Effector memory CD4-positive, alpha-beta T cell (primary cell): ENCODE results near the gene RCAN1.

Experiments
- DNase-seq, 3 donors: peaks; one replicate each; pipeline ENCODE4 v3.0.0-alpha.2; 2020
- H3K27ac ChIP-seq: 2 replicates; pipeline ENCODE4 v1.7.0; 2013; ENCODE audit warnings: mild to moderate bottlenecking, low read length, moderate library complexity; ENCODE audit not compliant: insufficient read depth, poor library complexity, severe bottlenecking
- H3K27me3 ChIP-seq: replicated peaks from 2 replicates; pipeline ENCODE4 v1.7.0; 2013; ENCODE audit warnings: mild to moderate bottlenecking, low read length; ENCODE audit not compliant: insufficient read depth, control insufficient read depth, poor library complexity, severe bottlenecking
- H3K36me3 ChIP-seq: 2 replicates; pipeline ENCODE4 v1.7.0; 2013; ENCODE audit warnings: mild to moderate bottlenecking, low read length, moderate library complexity; ENCODE audit not compliant: control insufficient read depth, insufficient read depth
- H3K4me1 ChIP-seq: 2 replicates; pipeline ENCODE4 v1.7.0; 2013; ENCODE audit warnings: low read length, mild to moderate bottlenecking; ENCODE audit not compliant: control insufficient read depth, insufficient read depth, poor library complexity, severe bottlenecking
- H3K4me3 ChIP-seq: 2 replicates; pipeline ENCODE4 v1.7.0; 2013; ENCODE audit warnings: low read length, low read depth, mild to moderate bottlenecking; ENCODE audit not compliant: insufficient read depth, poor library complexity, severe bottlenecking
- H3K9me3 ChIP-seq: 2 replicates; pipeline ENCODE4 v1.7.0; 2013; ENCODE audit warnings: mild to moderate bottlenecking, low read length, moderate library complexity; ENCODE audit not compliant: control insufficient read depth

RCAN1 gene

DNA sequence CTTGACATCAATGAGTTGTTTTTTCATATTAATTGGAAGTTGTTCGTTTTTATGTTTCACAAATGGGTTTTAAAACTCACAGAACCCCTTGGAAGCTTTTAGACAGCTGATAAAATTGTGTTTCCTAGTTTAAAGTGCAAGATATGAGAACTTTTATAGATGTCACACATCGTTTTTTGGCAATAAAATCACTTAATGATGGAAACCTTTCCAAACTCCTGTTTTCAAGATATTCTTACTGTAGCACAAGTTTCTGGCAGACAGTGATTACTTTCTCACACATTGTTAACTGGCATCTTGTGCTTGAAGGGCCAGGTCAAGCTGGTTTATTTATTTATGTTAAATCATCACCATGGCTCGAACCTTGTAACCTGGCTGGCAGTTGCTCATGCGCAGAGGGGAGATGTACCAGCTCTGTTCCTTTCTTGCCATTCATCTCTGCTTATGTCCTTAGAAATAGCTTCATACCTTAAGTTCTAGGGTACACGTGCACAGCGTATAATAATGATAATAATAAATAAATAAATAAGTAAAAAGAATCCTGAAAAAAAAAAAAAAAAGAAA, 10.2 kb upstream of the RCAN1 start:
- Histone ChIP-seq H3K4me1 (no peaks in the 10 kb centered on the region), H3K36me3 (no peaks in the 10 kb centered on the region), H3K4me3 (no peak overlapping the region), H3K27ac (no peak overlapping the region), H3K27me3 (no peaks in the 10 kb centered on the region), H3K9me3 (no peaks in the 10 kb centered on the region)
- DNase-seq, result no peak

DNA sequence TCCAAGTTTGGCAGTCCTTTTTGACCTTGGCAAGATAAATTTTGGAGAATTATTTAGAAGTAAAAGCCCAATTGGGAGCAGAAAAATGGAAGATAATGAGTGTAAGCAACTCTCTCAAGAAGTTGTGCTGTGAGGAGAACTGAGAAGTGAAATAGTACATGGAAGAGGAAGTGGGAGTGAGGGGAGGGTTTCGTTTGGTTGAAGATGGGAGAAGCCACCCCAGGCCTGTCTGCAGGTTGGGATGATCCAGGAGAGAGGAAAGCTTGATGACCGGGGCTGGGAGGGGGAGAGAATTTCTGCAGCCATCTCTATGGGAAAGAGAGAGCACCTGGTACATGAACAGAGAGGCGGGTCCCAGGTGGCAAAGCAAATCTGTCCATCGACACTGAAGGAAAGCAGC, 8.6 kb upstream of the RCAN1 start:
- no peak overlapping the region for H3K4me3 ChIP-seq
- DNase-seq, result no peak
- no peaks in the 10 kb centered on the region for H3K4me1 ChIP-seq
- no peaks in the 10 kb centered on the region for H3K27me3 ChIP-seq
- H3K27ac ChIP-seq, result no peak overlapping the region
- H3K36me3 ChIP-seq, result no peaks in the 10 kb centered on the region
- no peaks in the 10 kb centered on the region for H3K9me3 ChIP-seq

DNA sequence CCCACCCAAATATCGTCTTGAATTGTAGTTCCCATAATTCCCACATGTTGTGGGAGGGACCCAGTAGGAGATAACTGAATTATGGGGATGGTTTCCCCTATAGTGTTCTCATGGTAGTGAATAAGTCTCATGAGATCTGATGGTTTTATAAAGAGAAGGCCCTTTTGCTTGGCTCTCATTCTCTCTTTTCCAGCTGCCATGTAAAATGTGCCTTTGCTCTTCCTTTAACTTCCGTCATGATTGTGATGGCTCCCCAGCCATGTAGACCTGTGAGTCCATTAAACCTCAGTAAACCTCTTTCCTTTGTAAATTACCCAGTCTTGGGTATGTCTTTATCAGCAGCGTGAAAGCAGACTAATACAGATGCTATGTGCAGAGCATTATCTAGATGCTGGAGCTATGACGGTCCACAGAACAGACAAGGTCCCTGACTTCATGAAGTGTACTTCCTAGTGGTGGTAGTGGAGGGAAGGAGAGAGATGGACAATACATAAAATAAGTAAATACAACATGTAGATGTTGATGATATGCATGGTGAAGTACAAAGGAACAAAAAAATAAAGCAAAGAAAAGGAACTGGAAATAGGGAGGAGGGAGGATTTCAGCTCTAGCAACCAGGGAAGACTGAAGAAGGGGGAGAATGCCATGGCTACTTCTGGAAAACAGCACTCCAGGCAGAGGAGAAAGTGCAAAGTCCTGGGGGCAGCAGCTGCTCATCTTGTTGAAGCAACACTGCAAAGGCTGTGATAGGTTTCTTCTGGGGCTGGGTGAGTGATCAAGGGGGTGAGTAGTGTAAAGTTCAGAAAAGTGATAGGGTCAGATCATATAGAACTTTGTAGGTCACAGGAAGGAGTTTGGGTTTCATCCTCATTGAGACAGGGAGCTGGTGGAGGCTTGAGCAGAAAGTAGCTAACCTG, 6.8 kb upstream of the RCAN1 start:
- Histone ChIP-seq H3K4me3 (no peak overlapping the region), H3K27ac (no peak overlapping the region), H3K9me3 (no peaks in the 10 kb centered on the region), H3K36me3 (no peaks in the 10 kb centered on the region), H3K4me1 (no peaks in the 10 kb centered on the region), H3K27me3 (no peaks in the 10 kb centered on the region)
- no peak for DNase-seq

DNA sequence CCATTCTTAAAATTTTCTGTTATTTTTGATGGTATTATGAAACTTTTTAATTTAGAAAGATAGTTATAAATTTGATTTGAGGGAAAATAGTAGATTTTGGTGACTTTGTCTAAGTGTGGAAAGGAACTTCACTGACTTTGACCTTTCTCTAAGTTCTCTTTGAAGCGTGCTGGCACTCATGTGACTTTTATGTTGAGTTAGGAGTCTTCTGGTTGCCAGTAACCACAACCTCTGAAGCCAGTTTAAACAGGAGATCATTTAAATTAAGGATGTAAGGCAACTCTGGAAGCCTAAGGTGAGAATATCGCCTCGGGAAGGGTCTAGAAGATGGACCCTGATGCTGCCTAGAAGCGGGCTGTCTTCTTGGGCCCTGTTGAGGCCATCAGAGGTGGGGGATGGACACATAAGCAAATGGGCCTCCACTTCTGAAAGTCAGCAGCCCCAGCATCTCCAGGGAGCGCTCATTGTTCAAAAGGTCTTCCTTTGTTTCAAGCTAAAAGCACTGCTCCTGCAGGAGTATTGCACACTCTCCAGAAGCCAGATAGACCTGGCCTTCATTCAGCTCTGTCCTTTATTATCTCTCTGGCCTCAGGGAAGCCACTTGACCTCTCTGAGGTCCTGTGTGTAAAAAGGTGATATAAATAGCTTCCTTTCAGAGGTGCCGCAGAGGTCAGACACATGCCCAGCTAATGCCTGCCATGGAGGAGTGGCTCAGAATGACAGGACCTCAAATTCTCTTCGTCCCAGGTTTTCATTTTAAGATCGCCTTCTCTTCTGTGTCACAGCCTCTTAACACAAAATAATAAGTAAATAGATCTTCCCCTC, 5.1 kb upstream of the RCAN1 start:
- Histone ChIP-seq H3K9me3 (no peaks in the 10 kb centered on the region), H3K27ac (no peak overlapping the region), H3K4me3 (no peak overlapping the region), H3K36me3 (no peaks in the 10 kb centered on the region), H3K4me1 (no peaks in the 10 kb centered on the region), H3K27me3 (no peaks in the 10 kb centered on the region)
- DNase-seq, result no peak

DNA sequence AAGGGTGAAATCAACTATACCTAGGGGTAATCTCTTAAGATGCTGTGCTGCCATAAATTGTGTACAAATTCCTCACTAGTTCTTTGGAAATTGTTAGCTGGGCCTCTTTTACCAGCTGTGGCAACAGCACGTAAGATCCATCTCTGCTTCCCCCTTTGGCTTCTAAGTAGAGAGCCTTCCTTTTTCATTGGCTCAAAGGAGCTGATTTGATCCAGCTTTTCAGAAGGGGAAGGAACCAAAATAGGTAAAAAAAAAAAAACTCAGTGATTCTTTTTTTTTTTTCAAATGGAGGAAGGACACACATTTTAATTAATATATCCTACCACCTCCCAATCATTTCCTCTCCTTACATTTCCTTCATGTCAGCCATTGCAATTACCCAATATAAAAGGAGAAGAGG, 4.0 kb upstream of the RCAN1 start:
- Histone ChIP-seq H3K9me3 (no peaks in the 10 kb centered on the region), H3K4me3 (no peak overlapping the region), H3K27me3 (no peaks in the 10 kb centered on the region), H3K4me1 (peaks cover 6% of the 10 kb centered on the region), H3K27ac (no peak overlapping the region), H3K36me3 (no peaks in the 10 kb centered on the region)
- DNase-seq, result no peak

DNA sequence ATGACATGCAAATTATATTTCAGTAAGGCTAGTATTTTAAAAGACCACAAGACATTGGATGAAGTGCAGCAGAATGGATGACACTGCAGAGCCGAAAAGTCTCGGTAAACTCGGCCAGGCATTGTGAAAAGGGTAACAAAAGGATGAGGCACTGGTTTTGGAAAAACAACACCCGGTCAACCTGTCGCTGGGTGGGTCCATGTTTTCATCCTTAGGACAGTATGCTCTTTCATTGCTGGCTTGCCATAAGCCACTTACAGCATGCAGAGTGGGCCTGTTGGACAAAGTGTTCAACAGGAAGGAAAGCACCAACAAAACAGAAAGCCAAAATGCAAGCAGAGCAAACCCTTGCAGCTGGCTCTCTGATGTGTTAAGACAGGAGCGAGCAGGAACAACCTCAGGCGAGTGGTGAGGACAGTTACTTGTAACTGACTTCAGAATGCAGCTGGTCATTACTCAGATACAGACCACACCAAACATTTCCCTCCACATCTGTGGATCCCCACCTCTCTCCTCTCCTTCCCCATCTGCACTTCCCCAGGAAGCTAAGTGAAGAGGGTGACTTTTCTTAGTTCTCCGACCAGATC, 2.9 kb upstream of the RCAN1 start:
- H3K27ac ChIP-seq, result no peak overlapping the region
- H3K27me3 ChIP-seq, result no peaks in the 10 kb centered on the region
- H3K36me3 ChIP-seq, result no peaks in the 10 kb centered on the region
- H3K9me3 ChIP-seq, result no peaks in the 10 kb centered on the region
- DNase-seq, result no peak
- H3K4me3 ChIP-seq, result no peak overlapping the region
- peaks cover 9% of the 10 kb centered on the region for H3K4me1 ChIP-seq

DNA sequence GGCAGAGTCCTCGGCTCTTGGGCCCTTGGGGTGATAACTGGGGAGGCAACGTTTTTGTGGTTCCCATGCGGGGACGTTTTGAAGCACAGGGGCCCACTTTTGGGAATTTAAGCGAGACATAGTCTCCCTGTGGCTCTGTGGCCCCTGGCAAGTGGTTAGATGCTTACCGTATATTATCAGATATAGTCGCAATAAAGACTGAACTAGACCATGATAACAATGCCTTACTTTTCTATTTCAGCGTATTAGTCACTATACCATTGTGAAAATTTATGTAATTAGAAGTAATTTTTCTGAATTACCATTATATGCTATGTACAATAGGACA, 538 bp upstream of the RCAN1 start:
- H3K36me3 ChIP-seq, result no peaks in the 10 kb centered on the region
- H3K4me1 ChIP-seq, result peaks cover 9% of the 10 kb centered on the region
- H3K4me3 ChIP-seq, result peak overlapping the region; percentile 68
- no peaks in the 10 kb centered on the region for H3K27me3 ChIP-seq
- no peaks in the 10 kb centered on the region for H3K9me3 ChIP-seq
- DNase-seq, result no peak
- peak overlapping the region; percentile 47 for H3K27ac ChIP-seq

DNA sequence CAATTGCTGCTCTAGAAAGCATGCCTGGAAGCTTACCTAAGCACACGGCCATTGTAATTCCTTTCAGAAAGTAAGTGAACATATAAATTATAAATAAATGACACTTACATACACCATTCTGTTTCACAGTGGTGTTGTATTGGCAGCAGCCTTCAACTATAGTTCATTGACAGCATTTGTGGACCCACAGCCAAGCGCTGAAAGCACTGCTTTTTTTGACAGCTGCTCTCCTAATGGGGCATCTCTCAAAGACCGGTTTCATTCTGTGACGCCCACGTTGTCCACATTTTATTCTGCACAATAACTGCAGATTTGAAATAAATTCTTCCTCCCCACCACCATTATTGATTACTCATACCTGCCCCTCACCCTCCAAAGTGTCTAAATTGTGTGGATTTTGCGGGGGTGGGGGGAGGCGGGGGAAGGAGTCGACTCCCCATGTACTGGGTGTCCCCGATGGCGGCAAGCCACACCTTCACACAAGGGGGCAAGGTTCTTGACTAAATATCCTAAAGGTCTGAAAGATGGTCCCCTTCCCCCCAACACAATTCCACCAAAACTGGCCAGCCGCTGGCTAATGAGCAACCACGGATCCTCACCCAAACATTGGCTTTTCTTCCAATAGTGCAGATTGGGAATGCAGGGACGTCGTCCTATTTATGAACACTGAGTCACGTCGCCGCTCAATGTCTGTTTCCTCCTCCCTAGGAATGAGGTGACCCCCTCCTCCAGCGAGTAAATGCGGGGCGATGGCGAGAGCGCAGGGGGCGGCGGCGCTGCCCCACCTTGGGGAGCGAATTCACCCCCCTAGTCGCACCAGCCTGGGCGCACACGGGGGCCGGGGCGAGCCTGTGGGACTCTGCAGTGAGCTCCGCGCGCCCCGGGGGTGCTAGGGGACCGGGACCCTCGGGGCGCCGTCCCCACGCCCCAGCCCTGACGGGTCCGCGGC, 960 bp downstream of the RCAN1 start:
- H3K27me3 ChIP-seq, result no peaks in the 10 kb centered on the region
- H3K36me3 ChIP-seq, result no peaks in the 10 kb centered on the region
- peaks cover 9% of the 10 kb centered on the region for H3K4me1 ChIP-seq
- no peak for DNase-seq
- no peak overlapping the region for H3K27ac ChIP-seq
- peak overlapping the region; percentile 57 for H3K4me3 ChIP-seq
- no peaks in the 10 kb centered on the region for H3K9me3 ChIP-seq

DNA sequence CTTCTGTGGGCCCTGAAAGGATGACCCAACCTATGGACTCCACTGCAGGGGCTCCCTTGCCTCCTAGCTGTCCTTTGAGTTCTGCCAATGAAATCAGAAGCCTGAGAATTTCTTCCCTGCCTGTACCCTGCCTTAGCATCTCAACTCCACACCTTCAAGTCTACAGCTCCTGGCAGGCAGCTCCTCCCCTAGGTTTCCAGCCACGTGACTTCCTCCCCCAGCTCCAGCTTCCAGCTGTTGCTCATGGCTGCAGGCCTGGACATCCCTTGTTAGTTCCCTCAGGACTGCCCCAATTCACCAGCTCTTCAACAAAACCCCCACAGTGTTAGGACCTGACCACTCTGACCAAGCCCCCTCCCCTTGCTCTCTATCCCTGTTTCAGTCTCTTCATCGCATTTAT, 2.4 kb downstream of the RCAN1 start:
- Histone ChIP-seq H3K27ac (no peak overlapping the region), H3K36me3 (no peaks in the 10 kb centered on the region), H3K4me3 (no peak overlapping the region), H3K4me1 (peaks cover 9% of the 10 kb centered on the region), H3K27me3 (no peaks in the 10 kb centered on the region), H3K9me3 (no peaks in the 10 kb centered on the region)
- DNase-seq, result no peak
